ES-I3 (cell line): ENCODE results near the gene RCAN2.

Experiments
- H3K36me3 ChIP-seq: 2 replicates; pipeline ENCODE4 v1.6.1; 2013; ENCODE audit warnings: mild to moderate bottlenecking, low read length, control low read depth, moderate library complexity; ENCODE audit not compliant: insufficient read depth
- H3K4me1 ChIP-seq: 2 replicates; pipeline ENCODE4 v1.6.1; 2013; ENCODE audit warnings: mild to moderate bottlenecking, control low read depth, low read length; ENCODE audit not compliant: insufficient read depth
- H3K9ac ChIP-seq: 2 replicates; pipeline ENCODE4 v1.6.1; 2013; ENCODE audit warnings: low read depth, mild to moderate bottlenecking, low read length, moderate library complexity
- H3K9me3 ChIP-seq: 2 replicates; pipeline ENCODE4 v1.6.1; 2013; ENCODE audit warnings: mild to moderate bottlenecking, low read length, moderate library complexity; ENCODE audit not compliant: control insufficient read depth, insufficient read depth

RCAN2 gene

DNA sequence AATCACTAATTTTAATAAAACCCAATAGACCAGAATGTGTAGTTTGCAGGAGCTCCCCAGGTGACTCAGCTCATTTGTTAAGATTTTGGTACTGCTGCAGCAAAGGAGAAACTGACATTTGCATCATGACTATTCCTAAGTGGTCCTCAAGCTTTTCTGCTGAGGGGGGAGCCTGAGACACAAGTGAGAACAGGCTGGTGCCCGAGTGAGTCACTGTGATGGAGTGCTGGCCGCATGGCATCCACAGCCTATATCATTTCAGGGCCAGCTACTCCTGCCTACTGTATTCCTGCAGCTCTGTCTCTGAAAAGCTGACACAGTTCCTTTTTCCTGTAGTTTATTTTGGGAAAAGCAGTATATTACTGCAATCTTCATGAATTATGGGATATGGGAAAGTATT is 206.8 kb downstream of the RCAN2 start:
- H3K9me3 ChIP-seq, result no peaks in the 10 kb centered on the region
- H3K36me3 ChIP-seq, result no peaks in the 10 kb centered on the region
- no peak overlapping the region for H3K9ac ChIP-seq
- no peaks in the 10 kb centered on the region for H3K4me1 ChIP-seq

DNA sequence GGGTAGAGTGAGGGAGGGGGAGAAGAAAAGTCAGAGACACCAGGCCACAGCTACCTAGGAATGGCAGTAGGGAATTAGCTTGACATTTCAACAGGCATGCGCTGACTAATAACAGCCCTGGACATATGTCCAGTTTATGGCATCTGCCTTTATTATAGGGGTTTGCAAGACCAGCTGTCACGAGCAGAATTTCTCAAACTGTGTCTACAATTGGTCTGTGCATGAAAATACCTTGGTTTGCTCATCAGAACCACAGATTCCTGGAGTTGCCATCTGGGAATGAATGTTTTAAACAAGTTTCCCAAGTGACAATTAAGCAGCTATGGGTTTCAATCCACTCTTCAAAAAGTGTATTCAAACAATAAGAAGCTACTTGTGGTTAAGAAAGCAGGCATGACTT is 210.1 kb downstream of the RCAN2 start:
- no peaks in the 10 kb centered on the region for H3K36me3 ChIP-seq
- H3K4me1 ChIP-seq, result no peaks in the 10 kb centered on the region
- no peaks in the 10 kb centered on the region for H3K9me3 ChIP-seq
- H3K9ac ChIP-seq, result no peak overlapping the region

DNA sequence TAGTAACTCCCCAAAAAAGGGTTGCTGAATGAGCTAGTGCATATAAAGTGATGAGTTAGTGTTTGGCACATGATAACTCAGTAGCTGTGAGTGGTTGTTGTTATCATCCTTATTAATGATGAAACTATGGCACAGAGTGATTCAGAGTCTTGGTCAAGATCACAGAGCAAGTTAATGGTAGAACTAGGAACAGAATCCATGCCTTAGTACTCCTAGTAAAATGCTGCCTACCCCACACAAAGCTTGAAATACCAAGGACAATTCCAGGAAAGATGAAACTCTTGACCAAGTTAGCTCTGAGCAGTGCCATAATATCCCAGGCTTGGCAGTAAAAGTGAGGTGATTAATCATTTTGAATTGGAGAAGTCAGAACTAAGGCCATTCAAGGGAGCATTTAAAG is 211.4 kb downstream of the RCAN2 start:
- no peaks in the 10 kb centered on the region for H3K4me1 ChIP-seq
- H3K36me3 ChIP-seq, result no peaks in the 10 kb centered on the region
- no peak overlapping the region for H3K9ac ChIP-seq
- H3K9me3 ChIP-seq, result no peaks in the 10 kb centered on the region

DNA sequence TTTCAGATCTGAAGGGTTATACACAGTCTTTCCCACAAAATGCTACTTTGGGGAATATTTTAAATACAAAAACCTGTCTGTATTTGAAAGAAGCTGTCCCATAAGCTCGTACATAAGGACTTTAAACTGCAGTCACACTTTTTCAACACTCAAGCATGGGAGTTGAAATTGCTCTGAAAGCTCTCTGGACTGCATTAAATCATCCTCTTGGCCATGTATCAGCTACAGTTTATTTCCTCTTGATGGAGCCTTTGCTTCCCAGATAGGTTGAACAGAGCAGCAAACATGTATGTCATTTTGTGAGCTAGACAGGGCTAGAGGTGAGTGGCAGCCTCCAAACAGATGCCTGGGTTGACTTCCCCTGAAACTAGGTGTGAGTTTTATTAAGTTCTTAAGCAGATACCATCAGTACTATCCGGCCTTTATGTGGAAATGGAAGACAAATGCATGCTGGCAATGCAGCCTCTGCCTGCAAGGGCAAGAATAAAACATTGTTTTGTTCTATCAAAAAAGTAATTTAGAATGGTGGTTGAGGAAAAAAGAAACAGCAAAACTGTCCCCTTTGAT is 214.6 kb downstream of the RCAN2 start:
- Histone ChIP-seq H3K36me3 (no peaks in the 10 kb centered on the region), H3K9ac (no peak overlapping the region), H3K9me3 (no peaks in the 10 kb centered on the region), H3K4me1 (no peaks in the 10 kb centered on the region)

DNA sequence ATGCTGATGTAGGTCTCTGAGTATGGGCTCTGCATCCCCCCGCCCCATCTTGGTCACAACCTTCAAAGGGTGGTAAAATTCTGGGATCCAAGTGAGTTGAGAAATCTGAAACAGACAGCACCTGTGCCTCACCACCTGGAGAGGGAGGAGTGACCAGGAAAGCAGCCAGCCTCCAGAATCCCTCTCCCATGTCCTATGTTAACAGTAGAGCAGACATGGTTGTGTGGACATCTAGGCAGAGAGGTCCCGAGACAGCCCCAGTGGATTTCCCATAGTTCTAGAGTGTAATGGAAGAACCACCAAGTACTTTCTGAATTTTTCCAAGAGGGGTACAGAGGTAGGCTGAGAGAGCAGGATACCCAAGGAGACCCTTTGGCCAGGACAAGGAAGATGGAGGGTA is 216.7 kb downstream of the RCAN2 start:
- H3K9me3 ChIP-seq, result no peaks in the 10 kb centered on the region
- H3K4me1 ChIP-seq, result no peaks in the 10 kb centered on the region
- no peaks in the 10 kb centered on the region for H3K36me3 ChIP-seq
- H3K9ac ChIP-seq, result no peak overlapping the region

DNA sequence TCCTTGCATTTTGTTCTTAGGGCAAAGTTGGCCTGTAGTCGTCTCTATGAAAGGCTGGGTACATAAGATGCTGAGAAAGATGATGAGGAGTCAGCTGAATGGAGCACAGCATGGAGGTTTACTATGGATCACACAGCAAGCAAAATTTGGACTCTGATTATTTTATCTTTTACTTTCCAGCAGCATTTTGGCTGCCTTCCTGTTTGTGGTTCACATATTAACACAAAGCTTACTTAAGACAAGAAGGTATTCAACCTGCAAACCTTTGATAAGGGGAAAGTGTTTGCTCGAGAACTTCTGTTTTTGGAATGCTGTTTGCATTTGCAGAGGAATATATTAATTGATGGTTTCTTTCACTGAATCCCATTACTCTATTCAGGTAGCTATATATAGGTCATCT is 217.3 kb downstream of the RCAN2 start:
- Histone ChIP-seq H3K9ac (no peak overlapping the region), H3K4me1 (no peaks in the 10 kb centered on the region), H3K9me3 (no peaks in the 10 kb centered on the region), H3K36me3 (no peaks in the 10 kb centered on the region)

DNA sequence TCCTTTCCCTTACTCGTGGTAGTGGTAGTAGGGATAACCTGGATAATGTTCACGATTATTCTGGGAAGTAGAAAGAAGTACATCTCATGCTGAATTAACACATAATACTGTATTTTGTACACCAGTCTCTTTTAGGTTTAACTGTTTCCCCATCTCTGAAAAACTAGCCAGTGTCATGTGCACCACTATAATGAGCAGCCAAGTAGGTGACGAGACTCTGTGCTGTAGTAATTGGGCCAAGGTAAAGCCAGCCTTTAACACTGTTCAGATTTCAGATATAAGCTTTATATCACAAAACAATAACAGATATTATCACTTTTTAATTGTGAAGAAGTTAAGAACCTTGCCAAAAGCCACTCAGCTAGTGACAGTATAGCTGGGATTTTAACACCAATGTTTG is 219.5 kb downstream of the RCAN2 start:
- Histone ChIP-seq H3K36me3 (no peaks in the 10 kb centered on the region), H3K9ac (no peak overlapping the region), H3K4me1 (no peaks in the 10 kb centered on the region), H3K9me3 (no peaks in the 10 kb centered on the region)

DNA sequence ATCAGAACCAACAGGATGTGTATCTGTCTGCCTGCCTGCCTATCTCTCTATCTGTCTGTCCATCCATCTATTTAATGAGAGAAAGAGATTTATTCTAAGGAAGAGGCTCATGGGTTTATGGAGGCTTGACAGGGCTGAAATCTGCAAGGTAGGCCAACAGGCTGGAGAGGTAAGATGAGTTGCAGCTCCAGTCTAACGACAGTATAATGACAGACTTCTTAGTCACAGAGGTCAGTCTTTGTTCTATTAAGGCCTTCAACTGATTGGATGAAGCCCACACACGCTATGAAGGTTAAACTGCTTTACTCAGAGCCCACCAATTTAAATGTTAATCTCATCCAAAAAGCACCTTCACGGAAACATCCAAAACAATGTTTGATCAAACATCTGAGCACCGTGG is 220.1 kb downstream of the RCAN2 start:
- Histone ChIP-seq H3K9ac (no peak overlapping the region), H3K4me1 (no peaks in the 10 kb centered on the region), H3K9me3 (no peaks in the 10 kb centered on the region), H3K36me3 (no peaks in the 10 kb centered on the region)

DNA sequence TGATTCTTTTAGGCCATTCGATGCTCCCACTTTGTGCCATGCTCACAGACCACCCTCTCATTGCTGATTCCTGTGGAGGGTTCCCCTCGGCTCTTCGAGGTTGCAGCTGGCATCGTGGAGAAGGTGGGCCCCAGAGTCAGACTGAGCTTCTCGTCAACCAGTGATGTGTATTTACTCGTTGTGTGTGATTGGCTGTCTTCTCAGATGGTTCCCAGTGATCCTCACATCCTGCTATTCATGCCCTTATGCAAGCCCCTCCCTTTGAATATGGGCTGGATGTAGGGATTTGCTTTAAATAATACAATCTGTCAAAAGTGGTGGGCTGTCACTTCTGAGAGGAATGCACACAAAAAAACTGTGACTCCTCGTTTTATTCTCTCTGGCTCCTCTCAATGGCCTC is 220.9 kb downstream of the RCAN2 start:
- Histone ChIP-seq H3K9ac (no peak overlapping the region), H3K36me3 (no peaks in the 10 kb centered on the region), H3K4me1 (no peaks in the 10 kb centered on the region), H3K9me3 (no peaks in the 10 kb centered on the region)

DNA sequence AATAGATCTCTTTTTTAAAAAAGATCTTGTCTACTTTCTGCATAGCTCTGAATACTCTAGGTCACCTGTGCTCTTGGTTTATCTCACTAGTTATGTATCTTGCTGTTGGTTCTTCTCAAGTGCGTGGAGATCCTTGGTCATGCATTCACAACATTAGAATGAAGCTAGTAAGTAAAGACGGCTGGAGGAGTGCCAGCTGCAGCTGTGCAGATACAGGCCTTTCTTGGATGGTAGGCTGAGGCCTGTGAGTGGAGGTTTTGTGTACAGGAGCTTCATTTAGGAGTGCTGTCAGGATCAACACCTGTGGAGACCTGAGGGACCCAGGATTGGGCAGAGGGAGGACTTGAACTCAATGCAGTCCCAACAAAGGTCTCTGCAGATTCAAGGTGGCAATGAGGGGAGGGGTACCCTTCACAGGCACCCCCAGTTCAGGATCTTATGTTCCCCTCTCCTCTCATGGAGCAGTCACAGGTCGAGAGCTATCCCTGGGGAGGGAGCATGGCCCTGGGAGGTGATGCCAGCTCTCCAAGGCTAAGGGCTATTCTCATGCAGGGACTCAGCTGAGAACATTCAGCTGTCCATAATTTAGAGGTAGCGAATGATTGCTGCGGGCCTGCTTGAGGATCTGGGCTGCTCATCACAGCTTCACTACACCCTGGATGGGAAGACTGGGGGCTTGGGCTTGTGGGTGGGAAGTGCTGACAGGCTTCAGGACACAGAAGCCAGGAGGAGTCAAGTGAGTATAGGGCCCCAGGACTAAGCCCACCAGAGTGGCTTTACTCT is 221.6 kb downstream of the RCAN2 start:
- H3K4me1 ChIP-seq, result no peaks in the 10 kb centered on the region
- H3K36me3 ChIP-seq, result no peaks in the 10 kb centered on the region
- no peak overlapping the region for H3K9ac ChIP-seq
- H3K9me3 ChIP-seq, result no peaks in the 10 kb centered on the region

DNA sequence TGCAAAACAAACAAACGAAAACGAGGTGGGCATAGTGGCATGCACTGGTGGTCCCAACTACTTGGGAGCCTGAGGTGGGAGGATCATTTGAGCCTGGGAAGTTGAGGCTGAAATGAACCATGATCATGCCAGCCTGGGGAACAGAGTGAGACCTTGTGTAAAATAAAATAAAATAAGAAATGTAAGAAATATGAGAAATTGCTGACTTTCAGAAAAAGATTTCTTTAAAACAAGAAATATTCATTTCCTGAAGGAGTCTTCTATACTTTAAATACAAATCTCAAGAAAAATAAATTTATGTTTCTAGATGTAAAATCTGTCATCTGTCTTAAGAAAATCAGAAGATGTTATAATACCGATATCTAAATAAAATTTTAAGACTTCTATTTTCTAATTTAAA is 223.7 kb downstream of the RCAN2 start:
- no peaks in the 10 kb centered on the region for H3K9me3 ChIP-seq
- H3K9ac ChIP-seq, result no peak overlapping the region
- H3K36me3 ChIP-seq, result no peaks in the 10 kb centered on the region
- no peaks in the 10 kb centered on the region for H3K4me1 ChIP-seq

DNA sequence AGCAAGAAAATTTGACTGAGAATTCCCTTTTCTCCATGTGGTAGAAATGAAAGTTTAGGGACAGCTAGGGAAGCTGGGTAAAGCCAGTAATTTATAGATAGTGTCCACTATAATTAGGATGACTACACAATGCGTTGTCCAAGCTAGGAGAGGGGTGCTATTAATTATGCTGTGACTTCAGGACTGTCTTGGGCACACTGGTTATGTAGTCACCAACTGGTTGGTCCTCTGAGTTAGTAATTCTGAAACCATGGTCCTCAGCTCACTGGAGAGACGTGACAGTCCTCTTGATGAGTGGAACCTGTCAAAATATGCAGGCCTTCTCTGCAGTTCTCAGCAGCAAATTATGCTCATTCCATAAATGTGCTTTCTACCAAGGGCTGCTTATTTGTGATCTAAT is 225.9 kb downstream of the RCAN2 start:
- H3K4me1 ChIP-seq, result no peaks in the 10 kb centered on the region
- no peak overlapping the region for H3K9ac ChIP-seq

DNA sequence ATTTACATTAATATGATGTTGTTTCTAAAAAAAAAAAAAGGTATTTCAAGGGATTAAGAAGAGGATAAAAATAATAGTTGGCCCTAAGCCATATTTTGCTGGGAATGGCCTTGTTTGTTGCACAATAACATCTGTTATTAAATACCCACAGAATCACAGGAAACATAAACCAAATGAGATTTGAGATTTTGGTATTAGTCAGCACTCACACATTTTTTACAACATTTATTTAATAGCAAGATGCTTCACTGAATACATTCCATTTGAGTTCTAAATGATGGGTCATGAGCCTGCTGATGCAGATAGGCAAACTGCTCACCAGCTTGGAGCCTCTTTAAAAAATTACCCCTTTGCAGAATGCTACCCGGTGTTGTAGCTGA is 227.6 kb downstream of the RCAN2 start:
- H3K4me1 ChIP-seq, result no peaks in the 10 kb centered on the region
- H3K9ac ChIP-seq, result no peak overlapping the region
- no peaks in the 10 kb centered on the region for H3K9me3 ChIP-seq
- H3K36me3 ChIP-seq, result no peaks in the 10 kb centered on the region

More for the DNA sequence above, 225.9 kb downstream of the RCAN2 start:
- H3K36me3 ChIP-seq, result no peaks in the 10 kb centered on the region
- H3K9me3 ChIP-seq, result no peaks in the 10 kb centered on the region

DNA sequence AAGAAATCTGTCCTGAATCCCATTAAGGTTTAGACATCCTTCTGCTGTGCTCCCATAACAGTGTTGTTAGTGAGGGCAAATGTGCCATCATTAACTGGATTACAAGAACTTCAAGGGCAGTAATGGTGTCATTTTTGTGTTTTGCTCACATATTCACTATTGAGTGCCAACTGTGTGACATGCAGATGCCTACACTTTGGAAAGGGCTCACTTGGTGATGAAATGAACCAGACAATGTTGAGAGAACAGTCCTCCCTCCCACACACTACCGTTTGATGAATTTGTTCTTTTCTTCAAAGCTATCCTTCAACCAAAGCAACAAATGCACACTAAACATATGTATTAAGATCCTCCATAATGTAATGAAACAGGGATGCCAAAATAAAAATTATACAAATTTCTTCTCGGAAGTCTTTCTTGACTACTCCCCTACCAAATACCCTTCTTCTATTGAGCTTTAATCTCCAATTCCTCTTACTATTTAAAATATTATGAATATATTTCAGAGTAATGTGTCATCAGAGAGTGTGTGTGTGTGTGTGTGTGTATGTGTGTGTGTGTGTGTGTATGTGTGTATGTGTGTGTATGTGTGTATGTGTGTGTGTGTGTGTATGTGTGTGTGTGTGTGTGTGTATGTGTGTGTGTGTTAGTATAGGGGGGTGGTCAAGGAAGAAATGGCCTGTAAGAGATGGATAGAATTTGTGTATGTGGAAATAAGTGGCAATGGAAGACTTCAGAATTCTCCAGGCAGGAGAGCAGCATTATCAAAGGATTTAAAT is 228.1 kb downstream of the RCAN2 start:
- no peaks in the 10 kb centered on the region for H3K9me3 ChIP-seq
- no peaks in the 10 kb centered on the region for H3K36me3 ChIP-seq
- no peak overlapping the region for H3K9ac ChIP-seq
- H3K4me1 ChIP-seq, result no peaks in the 10 kb centered on the region

DNA sequence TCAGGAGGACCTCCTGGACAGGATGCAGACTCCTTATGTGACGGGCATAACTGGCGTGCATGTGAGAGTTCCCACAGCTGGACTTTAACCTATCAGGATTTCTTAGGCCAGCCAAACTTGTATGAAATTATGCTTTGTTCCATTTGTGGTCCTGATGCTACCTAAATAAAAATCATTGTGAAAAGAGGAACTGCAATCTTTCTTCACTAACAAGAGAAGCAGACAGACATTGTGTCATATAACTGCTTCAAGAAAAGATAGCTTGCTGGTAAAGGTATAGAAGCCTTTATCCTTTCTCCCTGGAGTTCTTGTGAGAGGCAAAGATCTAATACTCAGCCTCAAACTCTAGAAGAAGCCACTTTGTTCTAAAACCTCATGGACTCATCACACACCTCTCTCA is 233.0 kb downstream of the RCAN2 start:
- Histone ChIP-seq H3K9ac (no peak overlapping the region), H3K36me3 (no peaks in the 10 kb centered on the region), H3K9me3 (no peaks in the 10 kb centered on the region), H3K4me1 (no peaks in the 10 kb centered on the region)
